Subcutaneous abdominal adipose tissue (tissue), 5 donors: ENCODE data around the gene DNAAF2.
A peak's percentile ranks its signal among the peaks of the same experiment; 100 is the strongest.
"Not testable (repeated sequence)": the region's sequence is repeated elsewhere in the genome, so short reads cannot be mapped to it uniquely, and the experiment has no call there.

Experiments
- H3K27ac ChIP-seq: one replicate; pipeline ENCODE4 v1.7.0; 2013; ENCODE audit warnings: low read depth, mild to moderate bottlenecking, inconsistent platforms, low read length, moderate library complexity
- H3K27me3 ChIP-seq, 5 donors: one replicate each; pipeline ENCODE4 v1.7.0; 2013; ENCODE audit warnings: low read length in 5 of 5, inconsistent platforms in 1 of 5; ENCODE audit not compliant: control insufficient read depth in 5 of 5, insufficient read depth in 4 of 5
- H3K36me3 ChIP-seq, 5 donors: one replicate each; pipeline ENCODE4 v1.7.0; 2013; ENCODE audit warnings: low read length in 5 of 5; ENCODE audit not compliant: control insufficient read depth in 5 of 5, insufficient read depth in 5 of 5
- H3K4me1 ChIP-seq, 5 donors: one replicate each; pipeline ENCODE4 v1.7.0; 2013; ENCODE audit warnings: low read length in 5 of 5, mild to moderate bottlenecking in 3 of 5, moderate library complexity in 1 of 5; ENCODE audit not compliant: control insufficient read depth in 5 of 5, insufficient read depth in 5 of 5
- H3K4me3 ChIP-seq, 5 donors: one replicate each; pipeline ENCODE4 v1.7.0; 2013; ENCODE audit warnings: low read length in 5 of 5, low read depth in 1 of 5
- H3K9ac ChIP-seq, 5 donors: one replicate each; pipeline ENCODE4 v1.7.0; 2013; ENCODE audit warnings: low read length in 5 of 5, mild to moderate bottlenecking in 4 of 5, moderate library complexity in 3 of 5
- H3K9me3 ChIP-seq, 5 donors: one replicate each; pipeline ENCODE4 v1.7.0; 2013; ENCODE audit warnings: low read length in 5 of 5; ENCODE audit not compliant: control insufficient read depth in 5 of 5
- donor health status: healthy.
- donor health status: healthy.
- donor health status: healthy.
- donor health status: healthy.
- donor health status: healthy.

Gene DNAAF2

GRCh38 chr14:49584981-49585640, 49.9 kb downstream of the DNAAF2 start:
- H3K27me3 ChIP-seq, H3K9me3 ChIP-seq: not testable (repeated sequence)
- peak overlapping the region; percentile 89 to 99 (median 97) for H3K4me3 ChIP-seq
- peaks cover 5 to 17% (median 14%) of the 10 kb centered on the region in 5 donors for H3K36me3 ChIP-seq
- peak overlapping the region; percentile 94 for H3K27ac ChIP-seq
- H3K4me1 ChIP-seq, result peaks cover 0 to 25% (median 18%) of the 10 kb centered on the region in 5 donors
- H3K9ac ChIP-seq, result peak overlapping the region; percentile 81 to 95 (median 90)

DNA sequence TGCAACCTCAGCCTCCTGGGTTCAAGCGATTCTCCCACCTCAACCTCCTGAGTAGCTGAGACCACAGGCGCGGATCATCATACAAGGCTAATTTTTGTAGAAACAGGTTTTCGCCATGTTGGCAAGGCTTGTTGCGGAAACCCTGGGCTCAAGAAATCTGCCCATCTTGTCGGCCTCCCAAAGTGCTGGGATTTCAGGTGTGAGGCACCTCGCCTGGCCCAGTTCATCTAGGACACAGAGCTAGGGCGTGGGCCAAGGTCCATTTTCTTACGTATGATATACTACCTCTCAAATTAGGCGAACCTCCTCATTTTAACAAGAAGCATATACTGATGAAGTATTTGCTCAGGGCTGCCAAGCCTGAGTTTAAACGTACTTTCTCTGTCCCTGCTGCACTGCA, 51.0 kb downstream of the DNAAF2 start:
- Histone ChIP-seq H3K9me3 (no peaks in the 10 kb centered on the region), H3K4me3 (peak overlapping the region in 2 of 5 donors; percentile 2 to 16), H3K9ac (peak overlapping the region in 1 of 5 donors; percentile 15), H3K27me3 (no peaks in the 10 kb centered on the region), H3K27ac (peak overlapping the region; percentile 30), H3K36me3 (peaks cover 5 to 17% (median 14%) of the 10 kb centered on the region in 5 donors), H3K4me1 (peaks cover 0 to 25% (median 18%) of the 10 kb centered on the region in 5 donors)

DNA sequence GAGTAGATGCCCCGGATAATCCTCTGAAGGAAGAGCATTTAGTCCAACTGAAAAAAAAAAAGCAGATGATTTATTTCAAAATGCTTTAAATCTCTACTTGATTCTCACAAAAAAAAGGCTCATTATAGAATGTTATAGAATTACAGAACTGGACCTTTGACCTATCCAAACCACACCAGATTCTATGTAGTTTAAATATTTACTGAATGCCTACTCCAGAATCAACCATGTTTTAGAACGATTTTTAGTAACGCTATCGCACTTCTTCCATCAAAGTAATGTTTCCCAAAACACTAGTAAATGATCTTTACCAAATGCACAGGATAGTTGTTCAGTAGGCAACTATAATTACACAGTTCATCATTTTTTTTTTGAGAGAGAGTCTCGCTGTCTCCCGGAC, 51.4 kb downstream of the DNAAF2 start:
- Histone ChIP-seq H3K4me1 (peaks cover 0 to 25% (median 18%) of the 10 kb centered on the region in 5 donors), H3K9me3 (no peaks in the 10 kb centered on the region), H3K27ac (no peak overlapping the region), H3K27me3 (no peaks in the 10 kb centered on the region), H3K4me3 (peak overlapping the region in 1 of 5 donors; percentile 2), H3K9ac (no peak overlapping the region), H3K36me3 (peaks cover 5 to 17% (median 14%) of the 10 kb centered on the region in 5 donors)

DNA sequence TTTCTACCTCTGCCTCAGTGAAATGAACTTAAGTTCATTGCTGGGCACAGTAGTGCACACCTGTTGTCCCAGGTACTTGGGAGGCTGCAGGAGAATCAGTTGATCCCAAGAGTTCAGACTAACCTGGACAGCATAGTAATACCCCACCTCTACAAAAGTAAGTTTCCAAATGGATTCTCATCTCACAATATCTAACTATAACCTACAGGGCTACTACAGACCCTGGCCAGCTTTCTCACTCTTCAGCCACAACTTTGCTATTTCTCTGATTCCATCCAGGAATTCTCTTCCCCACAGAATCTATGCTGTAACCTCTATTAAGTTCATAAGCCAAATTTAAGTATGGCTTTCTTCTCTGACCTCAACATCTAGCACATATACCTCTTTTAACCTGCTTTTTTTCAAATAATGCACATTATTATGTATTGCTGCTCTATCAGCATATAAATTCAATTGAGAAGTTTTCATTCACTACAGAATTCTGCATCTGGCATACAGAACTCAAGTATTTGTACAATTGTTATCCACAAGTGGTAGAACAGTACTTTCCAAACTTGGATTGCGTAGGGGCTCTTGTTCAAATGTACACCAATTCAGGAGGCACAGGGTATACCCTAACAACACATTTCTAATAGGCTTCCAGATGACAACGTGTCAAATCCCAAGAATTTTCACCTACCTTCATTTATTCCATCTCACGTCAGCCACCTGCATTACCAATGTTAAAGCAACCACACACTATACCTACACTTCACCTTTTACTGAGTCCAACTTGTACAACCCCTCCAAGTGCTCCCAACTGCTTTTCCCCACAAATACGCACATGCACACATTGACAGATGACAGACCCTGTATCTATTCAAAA, 52.7 kb downstream of the DNAAF2 start:
- Histone ChIP-seq H3K36me3 (peaks cover 6 to 21% (median 16%) of the 10 kb centered on the region in 5 donors), H3K9me3 (no peaks in the 10 kb centered on the region), H3K4me1 (peaks cover 0 to 25% (median 18%) of the 10 kb centered on the region in 5 donors), H3K27me3 (no peaks in the 10 kb centered on the region), H3K27ac (no peak overlapping the region), H3K4me3 (no peak overlapping the region), H3K9ac (no peak overlapping the region)

- H3K9me3 ChIP-seq, result no peaks in the 10 kb centered on the region
- H3K36me3 ChIP-seq, result peaks cover 8 to 29% (median 24%) of the 10 kb centered on the region in 5 donors
- H3K4me1 ChIP-seq, result peaks cover 0 to 25% (median 18%) of the 10 kb centered on the region in 5 donors
- H3K4me3 ChIP-seq, result no peak overlapping the region
- H3K9ac ChIP-seq, result no peak overlapping the region
- H3K27ac ChIP-seq, result no peak overlapping the region
- H3K27me3 ChIP-seq, result no peaks in the 10 kb centered on the region
Observed at GRCh38 chr14:49581209-49582112, 53.6 kb downstream of the DNAAF2 start.

DNA sequence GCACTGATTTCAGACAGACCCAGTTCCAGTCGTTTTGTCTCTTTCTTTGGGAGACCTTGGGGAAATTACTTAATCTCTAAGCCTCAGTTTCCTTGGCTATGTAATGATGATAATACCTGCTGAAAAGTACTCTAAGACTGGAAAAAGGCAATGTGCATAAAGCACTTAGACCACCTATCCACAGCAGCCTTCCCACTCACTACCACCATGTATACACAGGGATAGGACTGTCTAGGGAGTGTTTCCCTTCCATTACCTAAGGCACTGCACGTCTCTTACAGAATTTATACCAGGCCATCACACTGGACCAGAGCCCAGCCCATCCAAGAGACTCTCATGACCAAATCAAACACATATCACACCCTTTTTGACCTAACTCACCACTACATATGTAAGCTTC, 55.2 kb downstream of the DNAAF2 start:
- no peaks in the 10 kb centered on the region for H3K27me3 ChIP-seq
- no peak overlapping the region for H3K27ac ChIP-seq
- peaks cover 0 to 15% (median 10%) of the 10 kb centered on the region in 5 donors for H3K4me1 ChIP-seq
- H3K4me3 ChIP-seq, result no peak overlapping the region
- peaks cover 8 to 39% (median 26%) of the 10 kb centered on the region in 5 donors for H3K36me3 ChIP-seq
- no peak overlapping the region for H3K9ac ChIP-seq
- no peaks in the 10 kb centered on the region for H3K9me3 ChIP-seq

DNA sequence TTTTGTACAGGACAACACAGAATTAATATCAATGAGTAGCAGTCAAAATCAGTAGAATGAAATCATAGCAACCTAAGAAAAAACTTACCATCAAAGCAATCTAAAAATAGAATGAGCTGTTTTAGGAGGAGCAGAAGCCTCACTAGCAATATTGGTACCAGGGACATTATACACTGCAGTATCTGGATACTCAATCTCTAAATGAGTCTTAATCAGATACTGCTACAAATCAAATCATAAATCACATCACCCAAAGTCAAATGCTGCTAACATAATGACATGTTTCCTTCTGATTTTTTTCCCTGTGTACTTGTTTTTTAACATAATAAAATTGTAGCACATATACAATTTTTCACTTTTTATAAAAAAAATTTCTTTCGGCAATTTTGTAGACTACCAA, 56.9 kb downstream of the DNAAF2 start:
- Histone ChIP-seq H3K9ac (no peak overlapping the region), H3K4me1 (peaks cover 0 to 2% (median 0%) of the 10 kb centered on the region in 5 donors), H3K36me3 (peaks cover 13 to 30% (median 19%) of the 10 kb centered on the region in 5 donors)

More for the DNA sequence above, 56.9 kb downstream of the DNAAF2 start:
- no peaks in the 10 kb centered on the region for H3K9me3 ChIP-seq
- no peak overlapping the region for H3K4me3 ChIP-seq
- no peaks in the 10 kb centered on the region for H3K27me3 ChIP-seq
- no peak overlapping the region for H3K27ac ChIP-seq
